Neural progenitor cell (in vitro differentiated cells): ENCODE results near the gene CHAD. TPM values are rescaled to one million over a fixed set of nuclear protein-coding genes. Genes with fewer than 3 reads are reported as not detected.

ENCODE experiments used
- DNase-seq: peaks from one replicate; pipeline ENCODE4 v3.0.0-alpha.2; 2016; ENCODE audit warnings: low spot score
- H2AFZ ChIP-seq: fragments of 200-600 bp; sonication (generic); replicated peaks from 2 replicates; pipeline ENCODE4 v1.6.1; 2016; ENCODE audit warnings: antibody characterized with exemption
- H3F3A ChIP-seq: fragments of 200-600 bp; sonication (generic); 2 replicates; pipeline ENCODE4 v1.6.1; 2016; ENCODE audit warnings: antibody characterized with exemption, low read depth
- H3K27ac ChIP-seq: fragments of 200-600 bp; sonication (generic); 2 replicates; pipeline ENCODE4 v1.5.1; 2016; ENCODE audit warnings: mild to moderate bottlenecking
- H3K27me3 ChIP-seq: fragments of 200-600 bp; sonication (generic); 2 replicates; pipeline ENCODE4 v1.6.1; 2016; ENCODE audit warnings: mild to moderate bottlenecking, moderate library complexity
- H3K36me3 ChIP-seq: fragments of 200-600 bp; sonication (generic); 2 replicates; pipeline ENCODE4 v1.5.1; 2016
- H3K4me1 ChIP-seq: fragments of 200-600 bp; sonication (generic); 2 replicates; pipeline ENCODE4 v1.6.1; 2016; ENCODE audit warnings: mixed run types
- H3K4me2 ChIP-seq: fragments of 200-600 bp; sonication (generic); 2 replicates; pipeline ENCODE4 v1.6.1; 2016
- H3K4me3 ChIP-seq: fragments of 200-600 bp; sonication (generic); 2 replicates; pipeline ENCODE4 v1.5.1; 2016
- H3K79me2 ChIP-seq: fragments of 200-600 bp; sonication (generic); 2 replicates; pipeline ENCODE4 v1.6.1; 2016; ENCODE audit warnings: low read depth
- H3K9ac ChIP-seq: fragments of 200-600 bp; sonication (generic); 2 replicates; pipeline ENCODE4 v1.6.1; 2016
- H3K9me3 ChIP-seq: fragments of 200-600 bp; sonication (generic); 2 replicates; pipeline ENCODE4 v1.5.1; 2016; ENCODE audit warnings: low read depth
- H4K20me1 ChIP-seq: fragments of 200-600 bp; sonication (generic); 2 replicates; pipeline ENCODE4 v1.6.1; 2016; ENCODE audit warnings: low read depth
- H3K27ac Mint-ChIP-seq: 3 replicates; pipeline ENCODE4 v1.8.0; 2021; ENCODE audit warnings: mixed read lengths
- H3K27me3 Mint-ChIP-seq: 2 replicates; pipeline ENCODE4 v1.8.0; 2022; ENCODE audit warnings: low read depth, mild to moderate bottlenecking, inconsistent platforms, moderate library complexity, mixed read lengths; ENCODE audit not compliant: insufficient read depth
- H3K36me3 Mint-ChIP-seq: 3 replicates; pipeline ENCODE4 v1.8.0; 2021; ENCODE audit warnings: mixed read lengths
- H3K4me1 Mint-ChIP-seq: 3 replicates; pipeline ENCODE4 v1.8.0; 2021; ENCODE audit warnings: mixed read lengths
- H3K4me3 Mint-ChIP-seq: 3 replicates; pipeline ENCODE4 v1.8.0; 2021; ENCODE audit warnings: mild to moderate bottlenecking, moderate library complexity, mixed read lengths
- H3K9me3 Mint-ChIP-seq: 3 replicates; pipeline ENCODE4 v1.8.0; 2020; ENCODE audit warnings: mixed read lengths
- CTCF ChIP-seq: fragments of 200-600 bp; sonication (generic); IDR thresholded peaks from 2 replicates; pipeline ENCODE4 v1.5.1; 2017; ENCODE audit warnings: antibody characterized with exemption, mild to moderate bottlenecking
- EZH2 ChIP-seq: fragments of 200-600 bp; sonication (generic); IDR thresholded peaks from 2 replicates; pipeline ENCODE4 v1.6.1; 2017; ENCODE audit warnings: antibody characterized with exemption, mild to moderate bottlenecking, moderate library complexity
- EZH2phosphoT487 ChIP-seq: fragments of 200-600 bp; sonication (generic); IDR thresholded peaks from 2 replicates; pipeline ENCODE4 v1.6.1; 2017; ENCODE audit warnings: antibody characterized with exemption
- total RNA-seq: library from RNA; depleted of rRNA; stranded (reverse); fragments of >200 nt; gene quantifications from 2 replicates; pipeline ENCODE4 v1.2.3, GENCODE V29; 2015; ENCODE audit warnings: low replicate concordance

The CHAD gene
- total RNA-seq, 1 donor from 2014 or later = not detected

- H3K4me3 ChIP-seq = no peak overlapping the region
- H3K9me3 ChIP-seq = no peaks in the 10 kb centered on the region
- H3K79me2 ChIP-seq = no peaks in the 10 kb centered on the region
- no peak for DNase-seq
- TF ChIP-seq CTCF (no peak), EZH2phosphoT487 (no peak), EZH2 (no peak)
- H3K9ac ChIP-seq = no peak overlapping the region
- no peaks in the 10 kb centered on the region for H4K20me1 ChIP-seq
- no peak overlapping the region for H3K27ac Mint-ChIP-seq
- H3K36me3 Mint-ChIP-seq = no peaks in the 10 kb centered on the region
- H3K4me1 Mint-ChIP-seq = peaks cover 2% of the 10 kb centered on the region
- no peak overlapping the region for H2AFZ ChIP-seq
- H3K9me3 Mint-ChIP-seq = no peaks in the 10 kb centered on the region
- H3K4me1 ChIP-seq = no peaks in the 10 kb centered on the region
- no peaks in the 10 kb centered on the region for H3K27me3 ChIP-seq
- no peak overlapping the region for H3K27ac ChIP-seq
- H3F3A ChIP-seq = no peaks in the 10 kb centered on the region
- no peak overlapping the region for H3K4me2 ChIP-seq
- no peak overlapping the region for H3K4me3 Mint-ChIP-seq
- H3K27me3 Mint-ChIP-seq = no peaks in the 10 kb centered on the region
- no peaks in the 10 kb centered on the region for H3K36me3 ChIP-seq
Observed at GRCh38 chr17:50445730-50446325, 22.9 kb downstream of the CHAD start.

GRCh38 chr17:50444841-50445715 lies 23.6 kb downstream of the CHAD start:
- no peak for DNase-seq
- Mint-ChIP-seq H3K4me3 (no peak overlapping the region), H3K4me1 (peaks cover 2% of the 10 kb centered on the region), H3K36me3 (no peaks in the 10 kb centered on the region), H3K27ac (no peak overlapping the region), H3K27me3 (no peaks in the 10 kb centered on the region), H3K9me3 (no peaks in the 10 kb centered on the region)
- Histone ChIP-seq H3K27ac (no peak overlapping the region), H3K9me3 (no peaks in the 10 kb centered on the region), H4K20me1 (no peaks in the 10 kb centered on the region), H3K4me2 (no peak overlapping the region), H3K27me3 (no peaks in the 10 kb centered on the region), H3F3A (no peaks in the 10 kb centered on the region), H3K4me3 (no peak overlapping the region), H3K9ac (no peak overlapping the region), H2AFZ (no peak overlapping the region), H3K4me1 (no peaks in the 10 kb centered on the region), H3K36me3 (no peaks in the 10 kb centered on the region), H3K79me2 (no peaks in the 10 kb centered on the region)
- TF ChIP-seq EZH2phosphoT487 (no peak), CTCF (no peak), EZH2 (no peak)

- no peaks in the 10 kb centered on the region for H3K27me3 Mint-ChIP-seq
- H4K20me1 ChIP-seq = no peaks in the 10 kb centered on the region
- no peak overlapping the region for H3K4me3 ChIP-seq
- H3K4me1 ChIP-seq = no peaks in the 10 kb centered on the region
- H3K27ac Mint-ChIP-seq = no peak overlapping the region
- H3K27ac ChIP-seq = no peak overlapping the region
- peaks cover 2% of the 10 kb centered on the region for H3K4me1 Mint-ChIP-seq
- no peaks in the 10 kb centered on the region for H3K36me3 Mint-ChIP-seq
- H3K9ac ChIP-seq = no peak overlapping the region
- no peaks in the 10 kb centered on the region for H3K9me3 ChIP-seq
- no peaks in the 10 kb centered on the region for H3K79me2 ChIP-seq
- no peaks in the 10 kb centered on the region for H3K27me3 ChIP-seq
- DNase-seq = no peak
- no peaks in the 10 kb centered on the region for H3K36me3 ChIP-seq
- no peak overlapping the region for H3K4me3 Mint-ChIP-seq
- H2AFZ ChIP-seq = no peak overlapping the region
- H3F3A ChIP-seq = no peaks in the 10 kb centered on the region
- no peak overlapping the region for H3K4me2 ChIP-seq
- TF ChIP-seq EZH2phosphoT487 = no peak
- no peak for TF ChIP-seq CTCF
- TF ChIP-seq EZH2 = no peak
- H3K9me3 Mint-ChIP-seq = no peaks in the 10 kb centered on the region
Observed at GRCh38 chr17:50443505-50443974, 25.1 kb downstream of the CHAD start.
